HCEC 1CT (cell line): ENCODE measurements around the gene HUS1.
A peak's percentile ranks its signal among the peaks of the same experiment; 100 is the strongest.
"Not testable (repeated sequence)": the region's sequence is repeated elsewhere in the genome, so short reads cannot be mapped to it uniquely, and the experiment has no call there.

ENCODE experiments used
- DNase-seq: peaks from one replicate; pipeline ENCODE4 v3.0.0-alpha.2; 2017

HUS1 gene

DNA sequence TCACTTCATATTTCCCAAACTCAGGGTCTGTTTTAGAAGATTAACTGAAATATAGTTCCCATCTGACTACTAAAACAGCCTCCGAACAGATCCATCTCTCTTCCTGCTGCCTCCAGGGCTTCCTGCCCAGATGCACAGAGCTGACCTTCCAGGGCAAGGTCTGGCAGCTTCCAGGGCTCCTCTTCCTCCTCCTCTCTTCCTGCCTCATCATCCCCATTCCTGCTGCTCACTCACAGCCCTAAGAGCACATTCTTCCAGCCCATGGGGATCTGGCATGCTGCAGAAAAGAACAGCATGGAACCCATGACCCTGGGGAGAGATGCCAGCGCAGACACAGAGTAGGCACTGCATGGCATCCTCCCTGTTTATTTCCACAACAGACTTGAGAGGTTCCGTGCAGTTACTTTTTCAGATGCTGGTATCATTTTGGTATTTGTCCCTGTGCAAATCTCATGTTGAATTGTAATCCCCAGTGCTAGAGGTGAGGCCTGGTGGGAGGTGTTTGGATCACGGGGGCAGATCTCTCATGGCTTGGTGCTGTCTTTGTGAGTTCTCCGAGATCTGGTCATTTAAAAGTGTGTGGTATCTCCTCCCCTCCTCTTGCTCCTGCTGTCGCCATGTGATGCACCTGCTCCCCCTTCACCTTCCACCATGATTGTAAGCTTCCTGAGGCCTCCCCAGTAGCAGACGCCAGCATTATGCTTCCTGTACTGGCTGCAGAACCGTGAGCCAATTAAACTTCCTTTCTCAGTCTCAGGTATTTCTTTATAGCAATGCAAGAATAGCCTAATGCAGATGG is 35.5 kb downstream of the HUS1 start:
- no peak for DNase-seq

GRCh38 chr7:47942651-47943050 is 36.8 kb downstream of the HUS1 start:
- DNase-seq: not testable (repeated sequence)

- no peak for DNase-seq
These were observed 37.3 kb downstream of the HUS1 start for GRCh38 chr7:47942132-47942531.

DNA sequence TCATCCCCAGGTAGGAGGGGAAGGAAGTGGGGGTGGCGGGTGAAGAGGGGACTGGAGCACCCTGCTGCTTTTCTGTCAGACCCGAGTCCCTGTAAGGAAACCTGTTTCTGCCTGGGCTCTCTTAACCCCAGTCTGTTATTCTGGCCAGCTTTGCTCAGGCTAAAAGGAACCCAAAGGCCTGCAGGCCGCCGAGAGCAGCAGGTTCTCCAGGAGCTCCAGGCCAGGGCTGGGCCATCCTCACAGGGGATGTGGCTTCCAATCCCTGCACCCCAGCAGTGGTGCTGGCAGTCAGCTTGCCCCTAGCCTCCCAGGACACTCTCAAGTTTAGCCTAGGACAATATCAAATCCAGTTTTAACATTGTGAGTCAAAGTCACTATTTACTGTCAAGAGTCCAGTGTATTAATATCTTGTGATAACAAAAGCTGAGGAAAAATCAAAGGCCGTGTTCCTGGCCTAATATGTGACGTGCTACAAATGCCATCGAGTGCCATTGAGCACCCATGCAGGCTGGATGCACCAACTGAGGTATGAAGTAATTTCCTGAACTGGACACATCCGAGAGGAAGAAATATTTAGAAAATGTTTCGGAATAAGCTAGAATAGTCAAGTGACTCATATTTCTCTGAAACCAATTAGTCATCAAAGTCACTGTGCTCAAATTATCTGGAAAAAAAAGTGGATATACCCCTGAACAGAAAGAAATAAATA is 38.1 kb downstream of the HUS1 start:
- peak; percentile 88 for DNase-seq

DNA sequence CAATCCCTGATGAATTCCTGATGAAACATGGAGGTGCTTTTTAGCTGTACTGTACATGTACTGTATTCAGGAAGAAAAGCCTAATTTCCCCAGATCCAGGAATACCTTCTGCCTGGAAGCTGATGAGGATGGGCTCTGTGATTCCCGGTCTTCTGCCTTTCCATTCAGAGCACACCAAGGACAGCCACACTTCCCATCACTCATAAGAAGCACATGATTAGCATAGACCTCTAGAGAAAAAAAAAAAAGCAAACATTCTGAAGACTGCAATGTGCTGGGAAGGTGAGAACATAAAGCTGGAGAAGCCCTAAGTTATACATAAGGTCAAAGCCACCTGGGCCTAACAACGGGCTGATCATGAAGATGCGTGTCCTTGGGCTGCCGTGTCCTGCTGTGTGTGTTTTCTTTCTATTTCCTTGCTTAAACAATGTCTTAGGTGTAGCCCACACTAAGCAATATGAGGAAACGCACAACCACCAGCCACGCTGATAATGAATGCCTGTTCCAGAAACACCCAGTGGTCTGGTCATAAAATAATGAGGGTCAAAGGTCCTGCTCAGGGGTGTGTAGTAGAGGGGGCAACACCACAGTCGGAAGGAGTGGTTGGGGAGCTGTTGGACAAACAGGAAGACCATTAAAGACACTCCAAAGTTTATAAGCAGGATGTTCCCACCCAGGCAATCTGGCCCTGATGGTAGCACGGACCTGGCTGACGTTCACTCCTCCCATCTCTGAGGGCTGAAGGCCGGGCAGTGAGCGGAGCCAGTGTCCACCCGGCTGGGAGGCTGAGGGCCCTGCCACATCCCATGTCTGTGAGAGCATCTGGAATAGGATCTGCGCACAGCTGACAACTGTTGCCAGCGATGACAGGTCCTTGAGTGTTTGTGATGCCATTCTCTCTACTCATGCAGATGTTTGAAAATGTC is 39.1 kb downstream of the HUS1 start:
- DNase-seq: peak; percentile 55

DNA sequence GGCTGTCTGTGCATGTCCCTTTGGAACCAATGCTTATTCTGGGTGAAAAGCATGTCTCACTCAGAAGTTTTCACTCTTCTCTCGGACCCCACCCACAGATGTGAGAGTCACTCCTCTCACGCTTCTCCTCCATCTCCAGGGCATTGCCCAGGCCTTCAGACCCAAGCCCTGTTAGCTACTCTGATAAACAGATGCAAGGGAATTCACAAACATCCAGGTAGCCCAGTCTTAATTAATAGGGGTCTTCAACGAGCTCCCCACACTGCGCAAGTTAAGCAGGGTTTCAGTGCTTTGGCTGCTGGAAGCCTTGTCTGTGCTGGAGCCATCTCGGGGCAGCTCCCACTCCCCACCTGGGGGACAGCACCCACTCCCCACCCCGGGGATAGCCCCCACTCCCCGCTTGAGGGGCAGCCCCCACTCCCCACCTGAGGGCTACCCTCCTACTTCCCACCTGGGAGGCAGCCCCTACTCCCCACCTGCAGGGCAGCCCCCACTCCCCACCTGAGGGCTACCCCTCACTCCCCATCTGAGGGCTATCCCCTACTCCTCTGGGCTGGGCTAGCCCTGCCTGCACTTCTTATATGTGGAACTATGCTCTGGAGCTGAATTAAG is 39.9 kb downstream of the HUS1 start:
- DNase-seq: no peak

DNA sequence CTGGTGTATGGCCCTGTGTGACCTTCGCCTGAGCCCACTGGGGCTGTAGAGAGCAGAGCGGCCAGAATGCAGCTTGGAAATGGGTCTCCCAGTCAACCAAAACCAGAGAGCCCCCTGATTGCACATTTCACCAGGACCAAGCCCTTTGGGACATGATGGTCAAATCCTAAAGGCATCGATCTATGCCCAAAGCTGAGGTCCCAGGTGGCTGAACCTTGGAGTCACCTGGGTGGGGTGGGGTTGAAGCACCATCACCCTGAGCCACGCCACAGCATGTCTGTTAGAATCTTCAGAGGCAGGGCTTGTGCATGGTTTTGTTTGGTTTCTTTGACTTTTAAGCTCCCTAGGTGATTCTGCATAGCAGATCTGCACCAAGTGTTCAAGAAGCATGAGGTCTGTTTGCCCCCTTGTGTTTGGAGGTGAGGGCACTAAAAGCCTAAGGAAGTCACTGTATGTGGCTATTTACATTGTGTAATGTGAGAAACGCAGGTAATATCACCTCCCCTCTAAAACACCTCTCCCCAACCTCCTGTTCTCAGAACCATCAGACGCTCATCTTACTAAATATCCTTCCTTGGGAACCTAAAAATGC is 40.7 kb downstream of the HUS1 start:
- DNase-seq: no peak

- no peak for DNase-seq
These were observed 41.5 kb downstream of the HUS1 start for GRCh38 chr7:47937711-47938573.

- DNase-seq: no peak
These were observed 42.2 kb downstream of the HUS1 start for GRCh38 chr7:47937065-47937687.

DNA sequence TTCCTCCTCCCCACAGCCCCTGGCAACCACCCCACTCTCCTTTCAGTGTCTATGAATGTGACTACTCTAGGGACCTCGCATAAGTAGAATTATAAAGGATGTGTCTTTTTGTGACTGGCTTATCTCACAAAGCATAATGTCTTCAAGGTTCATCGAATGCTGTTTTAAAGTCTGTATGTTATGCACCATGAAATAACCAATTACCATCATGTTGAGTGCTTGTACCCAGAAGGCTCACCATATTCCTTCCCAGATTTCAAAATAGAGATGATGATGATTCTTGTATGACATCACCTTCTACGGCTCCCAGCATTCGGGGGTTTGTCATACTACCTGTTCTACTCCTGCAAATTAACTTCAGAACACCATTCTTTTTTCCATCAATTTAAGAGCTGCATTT is 43.1 kb downstream of the HUS1 start:
- DNase-seq: no peak

GRCh38 chr7:47935336-47935735 is 44.1 kb downstream of the HUS1 start:
- no peak for DNase-seq

DNA sequence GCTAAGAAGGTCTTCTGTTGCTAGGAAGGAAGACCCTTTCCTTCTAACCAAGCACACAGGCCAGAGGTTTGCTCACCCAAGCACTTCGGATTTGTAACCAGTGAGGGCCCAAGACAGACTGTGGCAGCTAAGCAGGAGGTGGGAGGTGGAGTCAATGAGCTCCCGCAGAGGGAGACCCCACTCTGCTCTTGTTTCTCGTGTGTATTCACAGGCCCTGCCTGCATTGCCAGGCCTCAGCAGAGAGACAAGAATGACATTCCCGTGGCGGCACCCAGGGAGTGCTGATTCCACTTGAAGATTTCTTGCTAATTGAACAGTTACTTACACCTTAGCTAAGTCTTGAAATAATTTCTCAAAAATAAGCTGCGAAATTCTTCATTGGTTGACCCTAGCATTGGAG is 44.6 kb downstream of the HUS1 start:
- DNase-seq: no peak

DNA sequence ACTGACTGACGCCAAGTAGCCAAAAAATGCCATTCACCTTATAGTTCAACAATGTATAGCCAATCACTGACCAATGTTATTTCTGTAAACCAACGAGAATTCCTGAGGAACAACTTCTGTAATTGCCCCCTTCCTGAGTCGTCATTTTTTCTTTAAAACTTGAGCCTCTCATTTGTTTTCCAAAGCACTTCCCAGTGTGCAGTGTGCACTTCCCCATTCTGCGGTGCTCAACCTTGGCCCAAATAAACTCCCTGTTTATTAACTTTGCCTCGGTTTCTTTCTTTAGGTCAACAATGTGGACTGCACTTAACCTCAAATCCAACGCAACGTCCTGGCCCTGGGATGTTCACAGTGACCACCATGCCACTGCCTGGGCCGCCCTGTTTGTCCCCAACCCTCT is 46.2 kb downstream of the HUS1 start:
- no peak for DNase-seq

- DNase-seq: no peak
These were observed 46.9 kb downstream of the HUS1 start for GRCh38 chr7:47932466-47933037.

DNA sequence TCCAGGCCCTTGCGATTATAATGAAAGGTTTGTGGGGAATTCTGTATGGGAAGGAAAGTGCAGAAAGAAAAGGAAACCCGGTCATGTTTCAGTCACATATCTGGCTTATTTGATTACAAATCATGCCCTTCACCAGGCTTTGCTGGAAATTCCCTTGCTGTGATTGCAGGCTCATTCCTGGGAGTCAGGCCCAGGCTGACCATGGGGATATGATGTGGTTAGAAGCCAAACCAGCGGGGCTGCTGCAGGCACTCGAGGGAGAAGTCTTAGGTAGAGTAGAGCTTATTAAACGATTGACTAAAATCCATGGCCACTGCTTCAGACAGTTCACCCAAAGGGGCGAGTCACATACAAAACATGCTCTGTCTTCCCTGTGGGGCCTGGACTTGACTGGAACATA is 47.4 kb downstream of the HUS1 start:
- DNase-seq: no peak

DNA sequence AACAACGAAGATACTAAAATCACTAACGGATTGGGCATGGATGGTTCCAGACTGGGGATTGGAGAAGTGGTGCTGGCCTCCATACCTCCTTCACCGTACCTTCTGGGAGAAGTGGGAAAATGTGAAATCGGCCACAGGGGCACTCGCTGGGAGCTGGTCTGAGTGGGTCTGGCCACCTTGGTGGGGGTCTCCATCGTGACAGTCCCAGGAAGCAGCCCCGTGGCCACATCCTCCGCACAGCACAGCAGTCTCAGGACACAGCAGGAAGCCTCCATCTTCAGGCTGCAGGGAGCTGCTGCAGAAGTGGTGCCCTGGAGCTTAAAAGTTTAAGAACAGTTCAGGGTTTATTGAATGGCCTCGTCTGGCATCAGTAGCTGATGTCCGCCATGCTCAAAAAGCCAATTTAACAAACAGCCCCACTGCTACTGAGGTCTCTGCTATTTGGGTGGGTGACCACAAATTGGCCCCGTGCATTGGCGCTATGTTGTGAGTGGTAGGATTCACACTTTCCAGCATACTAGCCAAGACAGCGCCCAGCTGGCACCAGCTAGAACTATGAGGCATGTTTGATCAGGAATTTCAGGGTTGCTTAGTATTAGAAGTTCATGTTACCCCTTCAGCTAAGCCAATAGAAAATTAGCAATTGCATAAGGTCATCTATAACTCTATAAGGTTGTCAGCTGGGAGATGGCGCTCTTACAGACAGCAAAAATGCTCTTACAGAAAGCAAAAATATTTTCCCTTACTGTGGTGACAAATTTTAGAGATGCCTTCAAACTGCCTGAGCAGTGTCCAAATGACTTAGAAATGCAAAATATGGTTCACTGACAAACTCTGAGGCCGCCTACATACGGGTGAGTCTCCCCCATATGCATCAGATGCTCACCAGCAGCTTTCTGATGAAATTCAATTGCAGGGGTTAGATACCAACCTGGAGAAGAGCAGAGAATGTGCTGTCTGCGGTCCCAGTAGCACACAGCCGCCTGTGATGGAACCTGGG is 48.1 kb downstream of the HUS1 start:
- no peak for DNase-seq

- no peak for DNase-seq
These were observed 55.1 kb downstream of the HUS1 start for GRCh38 chr7:47924266-47924665.

DNA sequence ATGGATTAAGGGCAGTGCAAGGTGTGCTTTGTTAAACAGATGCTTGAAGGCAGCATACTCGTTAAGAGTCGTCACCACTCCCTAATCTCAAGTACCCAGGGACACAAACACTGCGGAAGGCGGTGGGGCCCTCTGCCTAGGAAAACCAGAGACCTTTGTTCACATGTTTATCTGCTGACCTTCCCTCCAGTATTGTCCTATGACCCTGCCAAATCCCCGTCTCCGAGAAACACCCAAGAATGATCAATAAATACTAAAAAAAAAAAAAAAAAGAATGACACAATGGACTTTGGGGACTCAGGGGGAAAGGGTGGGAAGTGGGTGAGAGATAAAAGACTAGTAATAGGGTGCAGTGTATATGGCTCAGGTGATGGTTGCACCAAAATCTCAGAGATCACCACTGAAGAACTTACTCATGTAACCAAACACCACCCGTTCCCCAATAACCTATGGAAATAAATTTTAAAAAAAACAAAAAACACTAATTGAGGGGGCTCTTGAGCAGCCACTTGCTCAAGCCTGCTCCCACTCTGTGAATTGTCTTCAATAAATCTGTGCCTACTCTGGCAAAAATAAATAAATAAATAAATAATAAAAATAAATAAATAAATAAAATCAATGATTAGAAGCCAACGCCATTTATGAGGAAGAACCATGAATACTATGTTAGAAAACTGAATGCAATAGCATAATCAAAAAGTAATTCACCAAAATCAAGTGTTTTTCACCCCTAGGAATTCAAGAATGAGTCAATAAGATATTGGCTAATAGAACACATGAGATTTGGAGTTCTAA is 56.1 kb downstream of the HUS1 start:
- DNase-seq: not testable (repeated sequence)
